HepG2 (cell line): ENCODE measurements around the gene DEFB128. TPM values are rescaled to one million over a fixed set of nuclear protein-coding genes. Genes with fewer than 3 reads are reported as not detected.

Experiments
- ATAC-seq: fragments of 200-7000 bp; cut with Tn5 transposase; 3 replicates; pipeline ENCODE4 v1.9.1; 2020; ENCODE audit warnings: mild to moderate bottlenecking, moderate library complexity
- BruUV-seq: library from RNA; stranded (reverse); fragments of 400-500 nt; replicated peaks from 2 replicates; lab custom pipeline; 2021; lab: Mats Ljungman, UMichigan
- CTCF ChIA-PET: fragments of 300-600 bp; formaldehyde crosslinking; extraction: SDS; loops from one replicate; lab custom pipeline; 2021; ENCODE audit warnings: low total read pairs, inconsistent platforms, low intra/inter-chr PET ratio; lab: Yijun Ruan, JAX
- POLR2A ChIA-PET: fragments of 350-600 bp; sonication (Branson Sonifier 250); formaldehyde crosslinking; loops from one replicate; lab custom pipeline; 2020; ENCODE audit warnings: antibody characterized with exemption, inconsistent platforms; lab: Yijun Ruan, JAX
- DNase-seq: peaks from one replicate; pipeline ENCODE4 v3.0.0-alpha.2; 2015; ENCODE audit warnings: low spot score
- FAIRE-seq: peaks from 3 replicates; lab custom pipeline; 2011; peaks lifted over from hg19 to GRCh38; lab: Jason Lieb, UNC
- H2AFZ ChIP-seq: one replicate; pipeline ENCODE4 v1.6.1; 2011; ENCODE audit warnings: low read length, inconsistent platforms
- H3K27ac ChIP-seq: fragments of 300-600 bp; 3 replicates; pipeline ENCODE4 v1.8.0; 2011; ENCODE audit warnings: mixed run types, mild to moderate bottlenecking, mixed read lengths, low read length, inconsistent platforms; ENCODE audit not compliant: insufficient read depth; ENCODE audit errors: extremely low read length
- H3K27me3 ChIP-seq, 2 experiments: fragments of 200-600 bp in 1 of 2; 2 replicates in 1 of 2; 3 replicates in 1 of 2; pipeline versions ENCODE4 v1.6.0 to v1.8.0; 2011; ENCODE audit warnings: low read length in 2 of 2, mild to moderate bottlenecking in 2 of 2, moderate library complexity in 2 of 2, inconsistent platforms in 1 of 2; ENCODE audit not compliant: insufficient read depth in 2 of 2, control insufficient read depth in 1 of 2
- H3K36me3 ChIP-seq, 2 experiments: fragments of 200-600 bp in 1 of 2; replicated peaks in 1 of 2; 2 replicates in 1 of 2; 3 replicates in 1 of 2; pipeline versions ENCODE4 v1.5.1 to v1.8.0; 2011; ENCODE audit warnings: low read length in 2 of 2, inconsistent platforms in 1 of 2; ENCODE audit not compliant: insufficient read depth in 2 of 2, control insufficient read depth in 1 of 2
- H3K4me1 ChIP-seq: 2 replicates; pipeline ENCODE4 v1.5.1; 2012; ENCODE audit warnings: low read length, inconsistent platforms; ENCODE audit not compliant: insufficient read depth
- H3K4me2 ChIP-seq: 2 replicates; pipeline ENCODE4 v1.6.0; 2011; ENCODE audit warnings: low read depth, low read length, inconsistent platforms
- H3K4me3 ChIP-seq, 3 experiments: fragments of 200-600 bp in 1 of 3; sonication (generic), shearing (Covaris generic) in 1 of 3; replicated peaks in 1 of 3; 2 replicates each; pipeline ENCODE4 v1.5.1; 2011 to 2016; ENCODE audit warnings: low read length in 3 of 3, inconsistent platforms in 2 of 3, low read depth in 2 of 3, mild to moderate bottlenecking in 2 of 3, control low read depth in 1 of 3, mixed read lengths in 1 of 3; ENCODE audit not compliant: insufficient read depth in 1 of 3
- H3K79me2 ChIP-seq: one replicate; pipeline ENCODE4 v1.6.1; 2011; ENCODE audit warnings: low read length, inconsistent platforms; ENCODE audit not compliant: insufficient read depth
- H3K9ac ChIP-seq: 2 replicates; pipeline ENCODE4 v1.6.0; 2011; ENCODE audit warnings: mild to moderate bottlenecking, low read depth, low read length, inconsistent platforms; ENCODE audit not compliant: insufficient read depth
- H3K9me3 ChIP-seq: 2 replicates; pipeline ENCODE4 v1.5.1; 2012; ENCODE audit warnings: mild to moderate bottlenecking, low read length
- H4K20me1 ChIP-seq: 2 replicates; pipeline ENCODE4 v1.6.0; 2011; ENCODE audit warnings: inconsistent platforms, mild to moderate bottlenecking, low read length, moderate library complexity; ENCODE audit not compliant: insufficient read depth
- ATF7 ChIP-seq, 2 experiments: fragments of 450-650 bp in 1 of 2; sonication (generic) in 1 of 2; formaldehyde crosslinking in 1 of 2; IDR thresholded peaks; 2 replicates each; pipeline versions ENCODE4 v1.4.0 to v1.6.1; 2016 to 2020; ENCODE audit warnings: antibody characterized with exemption in 1 of 2, mild to moderate bottlenecking in 1 of 2, missing genetic modification reagents in 1 of 2
- ELF1 ChIP-seq: sonication (generic); formaldehyde crosslinking; IDR thresholded peaks from 2 replicates; pipeline ENCODE4 v1.4.0; 2020; ENCODE audit warnings: missing genetic modification reagents
- NBN ChIP-seq: fragments of 450-650 bp; conservative IDR thresholded peaks from 2 replicates; pipeline ENCODE4 v1.6.1; 2017
- SCMH1 ChIP-seq: sonication (generic); formaldehyde crosslinking; IDR thresholded peaks from 2 replicates; pipeline ENCODE4 v1.9.0; 2021; ENCODE audit warnings: missing genetic modification reagents, mild to moderate bottlenecking, borderline replicate concordance
- TBL1XR1 ChIP-seq: fragments of 150-350 bp; IDR thresholded peaks from 2 replicates; pipeline ENCODE4 v1.6.1; 2014; ENCODE audit warnings: borderline replicate concordance, low read length; ENCODE audit not compliant: partially characterized antibody
- TBP ChIP-seq: sonication (generic); formaldehyde crosslinking; IDR thresholded peaks from 2 replicates; pipeline ENCODE4 v1.5.0; 2020; ENCODE audit warnings: missing genetic modification reagents
- TBX3 ChIP-seq: fragments of 450-650 bp; IDR thresholded peaks from 2 replicates; pipeline ENCODE4 v1.6.1; 2017; ENCODE audit warnings: antibody characterized with exemption, mild to moderate bottlenecking, inconsistent platforms, borderline replicate concordance
- ZNF44 ChIP-seq: sonication (generic); formaldehyde crosslinking; IDR thresholded peaks from 2 replicates; pipeline ENCODE4 v1.5.1; 2020; ENCODE audit warnings: mild to moderate bottlenecking, missing genetic modification reagents
- WGBS: methylation state at CpG from one replicate; pipeline ENCODE4 v1.1.6; 2017; ENCODE audit warnings: low lambda C conversion rate; 5-methylcytosine and 5-hydroxymethylcytosine counted together
- in situ Hi-C: cut with HindIII; loops from 2 replicates; pipeline ENCODE4 v1.10.0; 2017; ENCODE audit warnings: low pct_unique_long_range_greater_than_20kb; ENCODE audit not compliant: extremely low pct_ligation_motif_present
- intact Hi-C: fragments of 100-400 bp; cut with micrococcal nuclease; formaldehyde crosslinking; loops from one replicate; pipeline ENCODE4 v1.10.0; 2022; ENCODE audit not compliant: unreplicated experiment
- polyA plus RNA-seq, 8 experiments: library from polyadenylated mRNA; depleted of rRNA in 3 of 8; stranded (reverse) in 7 of 8; unstranded in 1 of 8; fragments of >200 nt; fragmentation: Illumina TruSeq in 4 of 8; extraction: Trizol in 4 of 8; gene quantifications; 2 replicates each; pipeline versions ENCODE4 v1.2.1 to v1.2.3, GENCODE V29; 2011 to 2016; ENCODE audit warnings: low read depth in 4 of 8, missing spikeins in 1 of 8, mixed read lengths in 1 of 8; ENCODE audit not compliant: insufficient read depth in 1 of 8
- total RNA-seq, 5 experiments: library from RNA; depleted of rRNA; stranded (reverse); fragments of >200 nt; fragmentation: Illumina TruSeq; extraction: Trizol; gene quantifications; 2 replicates each; pipeline ENCODE4 v1.2.3, GENCODE V29; 2016; ENCODE audit warnings: low read depth in 1 of 5
- TF ChIP-seq, protein P1 (sequence below): sonication (generic); formaldehyde crosslinking; IDR thresholded peaks from 2 replicates; pipeline ENCODE4 v1.4.0; 2020; ENCODE audit warnings: missing genetic modification reagents, borderline replicate concordance

The DEFB128 gene
- total and polyA plus RNA-seq, 2 of the 13 experiments (the other 11 are each of a cell fraction or from before 2014, with no cell fraction given), result not detected

DNA sequence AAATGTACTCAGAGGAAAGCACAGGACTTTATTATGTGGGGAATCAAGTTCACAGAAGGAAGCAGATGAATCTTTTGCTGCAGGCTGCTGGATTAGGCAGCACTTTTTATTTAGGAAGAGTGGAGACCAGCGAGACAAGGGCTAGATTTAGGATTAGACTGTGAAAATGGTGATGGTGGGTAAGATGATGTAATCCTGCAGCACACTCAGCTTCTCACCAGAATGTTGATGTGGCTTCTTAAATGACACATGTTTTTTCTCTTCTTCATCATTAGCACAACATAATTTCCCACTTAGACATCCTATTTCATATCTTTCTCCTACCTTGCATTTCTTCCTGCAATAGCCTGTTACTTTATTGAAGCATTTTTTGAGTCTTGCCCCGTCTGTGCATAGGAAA, 1.8 kb downstream of the DEFB128 start:
- H3K4me1 ChIP-seq, result no peaks in the 10 kb centered on the region
- no peak overlapping the region for H3K4me3 ChIP-seq
- WGBS, result under 1% methylated on average over 2 of the region's 2 CpGs
- H3K9me3 ChIP-seq, result no peaks in the 10 kb centered on the region; the same call in 1 of the 2 replicates
- no peak overlapping the region for H3K9ac ChIP-seq
- in situ Hi-C loops (no loop called here), intact Hi-C loops (no loop called here)
- CTCF ChIA-PET, result no interaction called here
- peaks cover 0 to 7% of the 10 kb centered on the region in 2 experiments; a peak in 2 of 5 replicates for H3K27me3 ChIP-seq
- TF ChIP-seq NBN (no peak), TBL1XR1 (no peak), SCMH1 (CRISPR knock-in tag) (no peak), ZNF44 (CRISPR knock-in tag) (no peak), TBP (CRISPR knock-in tag) (no peak), ELF1 (CRISPR knock-in tag) (no peak), TBX3 (no peak), ATF7 (IDR thresholded peaks at IDR 0.05) (peak; percentile 19; the same call in 1 of the 2 replicates), ATF7 (CRISPR knock-in tag; IDR thresholded peaks at IDR 0.05) (no peak)
- TF ChIP-seq, protein P1, sequence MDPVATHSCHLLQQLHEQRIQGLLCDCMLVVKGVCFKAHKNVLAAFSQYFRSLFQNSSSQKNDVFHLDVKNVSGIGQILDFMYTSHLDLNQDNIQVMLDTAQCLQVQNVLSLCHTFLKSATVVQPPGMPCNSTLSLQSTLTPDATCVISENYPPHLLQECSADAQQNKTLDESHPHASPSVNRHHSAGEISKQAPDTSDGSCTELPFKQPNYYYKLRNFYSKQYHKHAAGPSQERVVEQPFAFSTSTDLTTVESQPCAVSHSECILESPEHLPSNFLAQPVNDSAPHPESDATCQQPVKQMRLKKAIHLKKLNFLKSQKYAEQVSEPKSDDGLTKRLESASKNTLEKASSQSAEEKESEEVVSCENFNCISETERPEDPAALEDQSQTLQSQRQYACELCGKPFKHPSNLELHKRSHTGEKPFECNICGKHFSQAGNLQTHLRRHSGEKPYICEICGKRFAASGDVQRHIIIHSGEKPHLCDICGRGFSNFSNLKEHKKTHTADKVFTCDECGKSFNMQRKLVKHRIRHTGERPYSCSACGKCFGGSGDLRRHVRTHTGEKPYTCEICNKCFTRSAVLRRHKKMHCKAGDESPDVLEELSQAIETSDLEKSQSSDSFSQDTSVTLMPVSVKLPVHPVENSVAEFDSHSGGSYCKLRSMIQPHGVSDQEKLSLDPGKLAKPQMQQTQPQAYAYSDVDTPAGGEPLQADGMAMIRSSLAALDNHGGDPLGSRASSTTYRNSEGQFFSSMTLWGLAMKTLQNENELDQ, result no peak
- TF ChIP-seq, all 625 proteins: peak for 1
- POLR2A ChIA-PET, result no interaction called here
- H3K36me3 ChIP-seq, result no peaks in the 10 kb centered on the region
- H4K20me1 ChIP-seq, result no peaks in the 10 kb centered on the region
- no TSS peak for BruUV-seq
- ATAC-seq, result no peak
- no peak for DNase-seq
- no peaks in the 10 kb centered on the region for H3K79me2 ChIP-seq
- no peak overlapping the region for H3K4me2 ChIP-seq
- FAIRE-seq, result no peak
- no peak overlapping the region for H2AFZ ChIP-seq
- no peak overlapping the region for H3K27ac ChIP-seq
